Ectodermal cell (in vitro differentiated cells): ENCODE measurements around the gene C1QTNF9.
"Not testable (repeated sequence)": the region's sequence is repeated elsewhere in the genome, so short reads cannot be mapped to it uniquely, and the experiment has no call there.

ENCODE experiments used
- H3K27ac ChIP-seq: 2 replicates; pipeline ENCODE4 v1.7.0; 2013; ENCODE audit warnings: mild to moderate bottlenecking, low read depth, low read length; ENCODE audit not compliant: insufficient read depth, poor library complexity, severe bottlenecking
- H3K27me3 ChIP-seq: 2 replicates; pipeline ENCODE4 v1.7.0; 2013; ENCODE audit warnings: mild to moderate bottlenecking, low read length; ENCODE audit not compliant: insufficient read depth, control insufficient read depth, poor library complexity, severe bottlenecking
- H3K36me3 ChIP-seq: one replicate; pipeline ENCODE4 v1.7.0; 2013; ENCODE audit warnings: low read length; ENCODE audit not compliant: control insufficient read depth, insufficient read depth
- H3K4me1 ChIP-seq: one replicate; pipeline ENCODE4 v1.7.0; 2013; ENCODE audit warnings: low read length; ENCODE audit not compliant: control insufficient read depth, insufficient read depth
- H3K4me3 ChIP-seq: 2 replicates; pipeline ENCODE4 v1.7.0; 2013; ENCODE audit warnings: low read depth, low read length, control low read depth; ENCODE audit not compliant: insufficient read depth
- H3K9me3 ChIP-seq: 2 replicates; pipeline ENCODE4 v1.7.0; 2013; ENCODE audit warnings: mild to moderate bottlenecking, low read length, moderate library complexity; ENCODE audit not compliant: control insufficient read depth
- WGBS, 2 experiments: methylation state at CpG; one replicate each; pipeline ENCODE4 v1.1.7; 2013; ENCODE audit warnings: missing lambda C conversion rate in 2 of 2; 5-methylcytosine and 5-hydroxymethylcytosine counted together

C1QTNF9 gene

GRCh38 chr13:24318878-24319277, 9.5 kb downstream of the C1QTNF9 start:
- not testable (repeated sequence) for H3K9me3 ChIP-seq, H3K27ac ChIP-seq, H3K27me3 ChIP-seq, H3K4me3 ChIP-seq, H3K36me3 ChIP-seq, H3K4me1 ChIP-seq
- WGBS, 2 experiments = 88 to 93% methylated on average over 2 to 4 of the region's 4 CpGs

GRCh38 chr13:24319641-24320040, 10.3 kb downstream of the C1QTNF9 start:
- H3K27ac ChIP-seq, H3K27me3 ChIP-seq, H3K36me3 ChIP-seq, H3K4me1 ChIP-seq, H3K9me3 ChIP-seq, H3K4me3 ChIP-seq: not testable (repeated sequence)
- 92 to 94% methylated on average over 6 of the region's 6 CpGs for WGBS, 2 experiments

- not testable (repeated sequence) for H3K27me3 ChIP-seq, H3K27ac ChIP-seq, H3K4me3 ChIP-seq, H3K4me1 ChIP-seq, H3K36me3 ChIP-seq, H3K9me3 ChIP-seq
- 91 to 98% methylated on average over 7 to 8 of the region's 8 CpGs for WGBS, 2 experiments
Observed at GRCh38 chr13:24321416-24321815, 12.0 kb downstream of the C1QTNF9 start.

GRCh38 chr13:24322470-24322869, 13.1 kb downstream of the C1QTNF9 start:
- H3K4me3 ChIP-seq, H3K9me3 ChIP-seq, H3K36me3 ChIP-seq, H3K27me3 ChIP-seq, H3K27ac ChIP-seq, H3K4me1 ChIP-seq: not testable (repeated sequence)
- 52 to 53% methylated on average over 2 of the region's 2 CpGs for WGBS, 2 experiments

- Histone ChIP-seq H3K4me1 (no peaks in the 10 kb centered on the region), H3K27ac (no peak overlapping the region), H3K36me3 (no peaks in the 10 kb centered on the region), H3K27me3 (peaks cover 8% of the 10 kb centered on the region), H3K9me3 (no peaks in the 10 kb centered on the region), H3K4me3 (no peak overlapping the region)
- WGBS, 2 experiments = 93 to 94% methylated on average over 28 of the region's 28 CpGs
Observed at GRCh38 chr13:24323036-24323738, 13.8 kb downstream of the C1QTNF9 start.

GRCh38 chr13:24323739-24324075, 14.3 kb downstream of the C1QTNF9 start:
- no peaks in the 10 kb centered on the region for H3K9me3 ChIP-seq
- peaks cover 13% of the 10 kb centered on the region for H3K27me3 ChIP-seq
- H3K4me1 ChIP-seq = no peaks in the 10 kb centered on the region
- H3K36me3 ChIP-seq = no peaks in the 10 kb centered on the region
- no peak overlapping the region for H3K27ac ChIP-seq
- H3K4me3 ChIP-seq = no peak overlapping the region
- WGBS, 2 experiments = 90 to 92% methylated on average over 4 to 5 of the region's 5 CpGs

- H3K27me3 ChIP-seq = peaks cover 16% of the 10 kb centered on the region
- not testable (repeated sequence) for H3K4me3 ChIP-seq, H3K9me3 ChIP-seq, H3K36me3 ChIP-seq, H3K27ac ChIP-seq, H3K4me1 ChIP-seq
- WGBS, 2 experiments = 90% methylated on average over 23 of the region's 23 CpGs
Observed at GRCh38 chr13:24327598-24327997, 18.2 kb downstream of the C1QTNF9 start.

GRCh38 chr13:24328145-24328544, 18.8 kb downstream of the C1QTNF9 start:
- WGBS, 2 experiments = 63 to 66% methylated on average over 38 of the region's 38 CpGs
- H3K4me3 ChIP-seq = peak overlapping the region; percentile 18

GRCh38 chr13:24338721-24339120, 29.3 kb downstream of the C1QTNF9 start:
- Histone ChIP-seq H3K4me3 (no peak overlapping the region), H3K4me1 (no peaks in the 10 kb centered on the region), H3K27me3 (no peaks in the 10 kb centered on the region), H3K27ac (no peak overlapping the region), H3K9me3 (no peaks in the 10 kb centered on the region), H3K36me3 (no peaks in the 10 kb centered on the region)
- 97 to 98% methylated on average over 36 of the region's 36 CpGs for WGBS, 2 experiments

More at GRCh38 chr13:24328145-24328544, 18.8 kb downstream of the C1QTNF9 start:
- peaks cover 16% of the 10 kb centered on the region for H3K27me3 ChIP-seq
- H3K9me3 ChIP-seq = no peaks in the 10 kb centered on the region
- no peak overlapping the region for H3K27ac ChIP-seq
- no peaks in the 10 kb centered on the region for H3K4me1 ChIP-seq
- H3K36me3 ChIP-seq = no peaks in the 10 kb centered on the region

GRCh38 chr13:24339937-24340607, 30.7 kb downstream of the C1QTNF9 start:
- WGBS, 2 experiments = 94 to 95% methylated on average over 31 to 32 of the region's 35 CpGs
- no peaks in the 10 kb centered on the region for H3K9me3 ChIP-seq
- H3K36me3 ChIP-seq = no peaks in the 10 kb centered on the region
- H3K27ac ChIP-seq = no peak overlapping the region
- no peaks in the 10 kb centered on the region for H3K27me3 ChIP-seq
- H3K4me1 ChIP-seq = no peaks in the 10 kb centered on the region
- no peak overlapping the region for H3K4me3 ChIP-seq
